GM23338 (cell line): Measurements from ENCODE around the gene NRG3. TPM values are rescaled to one million over a fixed set of nuclear protein-coding genes. Genes with fewer than 3 reads are reported as not detected.

Experiments used
- ATAC-seq: fragments of 200-7000 bp; cut with Tn5 transposase; 3 replicates; pipeline ENCODE4 v1.9.1; 2020
- DNase-seq: peaks from one replicate; pipeline ENCODE4 v3.0.0-alpha.2; 2015; ENCODE audit warnings: low spot score
- H2AFZ ChIP-seq: fragments of 200-600 bp; sonication (generic); 2 replicates; pipeline ENCODE4 v1.8.0; 2016; ENCODE audit warnings: antibody characterized with exemption, mild to moderate bottlenecking, moderate library complexity
- H3F3A ChIP-seq: fragments of 200-600 bp; sonication (generic); replicated peaks from 2 replicates; pipeline ENCODE4 v1.8.0; 2017; ENCODE audit warnings: antibody characterized with exemption, mixed run types, low read depth
- H3K27ac ChIP-seq: fragments of 200-600 bp; sonication (generic); 2 replicates; pipeline ENCODE4 v1.6.1; 2016; ENCODE audit warnings: low read depth
- H3K27me3 ChIP-seq: fragments of 200-600 bp; sonication (generic); 2 replicates; pipeline ENCODE4 v1.8.0; 2016; ENCODE audit warnings: mild to moderate bottlenecking, mixed run types, moderate library complexity; ENCODE audit not compliant: insufficient read depth
- H3K36me3 ChIP-seq: fragments of 200-600 bp; sonication (generic); 2 replicates; pipeline ENCODE4 v1.8.0; 2016; ENCODE audit warnings: mild to moderate bottlenecking; ENCODE audit not compliant: insufficient read depth
- H3K4me1 ChIP-seq: fragments of 200-600 bp; sonication (generic); 2 replicates; pipeline ENCODE4 v1.8.0; 2016; ENCODE audit warnings: mild to moderate bottlenecking, moderate library complexity; ENCODE audit not compliant: insufficient read depth
- H3K4me2 ChIP-seq: fragments of 200-600 bp; sonication (generic); 2 replicates; pipeline ENCODE4 v1.7.1; 2017; ENCODE audit warnings: mixed run types
- H3K4me3 ChIP-seq: fragments of 200-600 bp; sonication (generic); 2 replicates; pipeline ENCODE4 v1.6.1; 2016; ENCODE audit warnings: mixed run types
- H3K79me2 ChIP-seq: fragments of 200-600 bp; sonication (generic); replicated peaks from 2 replicates; pipeline ENCODE4 v1.8.0; 2017; ENCODE audit warnings: mild to moderate bottlenecking; ENCODE audit not compliant: insufficient read depth
- H3K9me2 ChIP-seq: fragments of 200-600 bp; sonication (generic); 2 replicates; pipeline ENCODE4 v1.8.0; 2017; ENCODE audit not compliant: insufficient read depth
- H4K20me1 ChIP-seq: fragments of 200-600 bp; sonication (generic); replicated peaks from 2 replicates; pipeline ENCODE4 v1.8.0; 2017; ENCODE audit warnings: mild to moderate bottlenecking; ENCODE audit not compliant: insufficient read depth
- H3K27ac Mint-ChIP-seq: 2 replicates; pipeline ENCODE4 v1.8.0; 2020; ENCODE audit warnings: inconsistent platforms, mild to moderate bottlenecking, moderate library complexity, mixed read lengths
- H3K27me3 Mint-ChIP-seq: 3 replicates; pipeline ENCODE4 v1.8.0; 2022; ENCODE audit warnings: low read depth, mild to moderate bottlenecking, moderate library complexity, mixed read lengths, inconsistent platforms; ENCODE audit not compliant: insufficient read depth, poor library complexity
- H3K36me3 Mint-ChIP-seq: 3 replicates; pipeline ENCODE4 v1.8.0; 2021; ENCODE audit warnings: low read depth, mild to moderate bottlenecking, inconsistent platforms, moderate library complexity, mixed read lengths
- H3K4me1 Mint-ChIP-seq: 3 replicates; pipeline ENCODE4 v1.8.0; 2020; ENCODE audit warnings: mild to moderate bottlenecking, inconsistent platforms, mixed read lengths
- H3K4me3 Mint-ChIP-seq: 3 replicates; pipeline ENCODE4 v1.8.0; 2021; ENCODE audit warnings: moderate library complexity, mild to moderate bottlenecking, inconsistent platforms, mixed read lengths
- H3K9me3 Mint-ChIP-seq: 3 replicates; pipeline ENCODE4 v1.8.0; 2020; ENCODE audit warnings: moderate library complexity, mild to moderate bottlenecking, inconsistent platforms, mixed read lengths
- ZNF114 ChIP-seq: fragments of 250-450 bp; sonication (Bioruptor Pico); IDR thresholded peaks from 2 replicates; pipeline ENCODE4 v1.5.0; 2020; ENCODE audit warnings: mild to moderate bottlenecking, moderate library complexity
- polyA plus RNA-seq: library from polyadenylated mRNA; unstranded; fragments of >200 nt; fragmentation: Nextera tagmentation; extraction: Ambion mirVana; gene quantifications from 2 replicates; pipeline ENCODE4 v1.2.1, GENCODE V29; 2016
- small RNA-seq: library from RNA; depleted of rRNA; stranded (forward); fragments of <200 nt; gene quantifications from one replicate; pipeline ENCODE3, GENCODE V24; 2014; ENCODE audit warnings: low replicate concordance
- total RNA-seq: library from RNA; depleted of rRNA; stranded (reverse); fragments of >200 nt; shearing (Covaris generic); gene quantifications from 2 replicates; pipeline ENCODE4 v1.2.3, GENCODE V29; 2014
- TF ChIP-seq, protein P1 (sequence below): fragments of 250-450 bp; sonication (Bioruptor Pico); IDR thresholded peaks from 2 replicates; pipeline ENCODE4 v1.5.0; 2020; ENCODE audit warnings: mild to moderate bottlenecking, moderate library complexity

Gene NRG3
- total and polyA plus RNA-seq, 2 experiments from 2014 or later = 1.9 to 3.9 TPM

DNA sequence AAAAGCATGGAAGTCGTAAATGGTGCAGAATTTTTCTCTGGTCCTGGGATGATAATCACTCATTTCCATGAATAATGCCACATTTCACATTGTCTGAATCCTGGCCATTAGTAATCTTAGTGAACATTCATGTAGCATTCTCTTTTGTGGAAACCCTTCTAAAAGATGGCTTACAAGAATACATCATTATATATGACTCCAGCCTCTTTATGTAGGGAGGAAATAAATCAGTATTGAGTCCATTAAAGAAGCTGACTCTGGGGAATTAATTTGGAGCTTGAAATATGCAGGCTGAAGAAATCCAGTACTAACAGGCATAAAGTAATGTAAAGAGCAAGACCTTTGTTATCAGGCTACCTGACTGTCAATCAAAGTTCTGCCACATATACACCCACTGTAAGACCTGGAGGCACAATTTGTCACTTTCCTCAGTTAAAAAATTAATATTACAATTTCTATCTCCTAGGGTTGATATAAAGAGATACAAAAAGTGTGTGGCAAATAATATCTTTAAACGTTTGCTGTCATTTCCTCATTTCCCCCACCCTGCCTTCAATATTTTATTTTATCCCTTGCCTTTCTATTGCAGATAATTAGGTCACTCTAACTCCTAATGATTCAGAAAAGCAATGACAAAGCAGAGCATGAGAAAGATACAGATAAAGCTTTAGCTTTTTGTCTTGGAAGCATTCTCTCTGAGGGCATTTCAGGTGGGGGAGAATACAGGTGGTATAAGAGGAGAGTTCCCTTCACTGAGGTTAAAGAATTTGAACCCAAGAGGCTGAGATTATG, 1142.3 kb downstream of the NRG3 start (continued):
- TF ChIP-seq, protein P1, sequence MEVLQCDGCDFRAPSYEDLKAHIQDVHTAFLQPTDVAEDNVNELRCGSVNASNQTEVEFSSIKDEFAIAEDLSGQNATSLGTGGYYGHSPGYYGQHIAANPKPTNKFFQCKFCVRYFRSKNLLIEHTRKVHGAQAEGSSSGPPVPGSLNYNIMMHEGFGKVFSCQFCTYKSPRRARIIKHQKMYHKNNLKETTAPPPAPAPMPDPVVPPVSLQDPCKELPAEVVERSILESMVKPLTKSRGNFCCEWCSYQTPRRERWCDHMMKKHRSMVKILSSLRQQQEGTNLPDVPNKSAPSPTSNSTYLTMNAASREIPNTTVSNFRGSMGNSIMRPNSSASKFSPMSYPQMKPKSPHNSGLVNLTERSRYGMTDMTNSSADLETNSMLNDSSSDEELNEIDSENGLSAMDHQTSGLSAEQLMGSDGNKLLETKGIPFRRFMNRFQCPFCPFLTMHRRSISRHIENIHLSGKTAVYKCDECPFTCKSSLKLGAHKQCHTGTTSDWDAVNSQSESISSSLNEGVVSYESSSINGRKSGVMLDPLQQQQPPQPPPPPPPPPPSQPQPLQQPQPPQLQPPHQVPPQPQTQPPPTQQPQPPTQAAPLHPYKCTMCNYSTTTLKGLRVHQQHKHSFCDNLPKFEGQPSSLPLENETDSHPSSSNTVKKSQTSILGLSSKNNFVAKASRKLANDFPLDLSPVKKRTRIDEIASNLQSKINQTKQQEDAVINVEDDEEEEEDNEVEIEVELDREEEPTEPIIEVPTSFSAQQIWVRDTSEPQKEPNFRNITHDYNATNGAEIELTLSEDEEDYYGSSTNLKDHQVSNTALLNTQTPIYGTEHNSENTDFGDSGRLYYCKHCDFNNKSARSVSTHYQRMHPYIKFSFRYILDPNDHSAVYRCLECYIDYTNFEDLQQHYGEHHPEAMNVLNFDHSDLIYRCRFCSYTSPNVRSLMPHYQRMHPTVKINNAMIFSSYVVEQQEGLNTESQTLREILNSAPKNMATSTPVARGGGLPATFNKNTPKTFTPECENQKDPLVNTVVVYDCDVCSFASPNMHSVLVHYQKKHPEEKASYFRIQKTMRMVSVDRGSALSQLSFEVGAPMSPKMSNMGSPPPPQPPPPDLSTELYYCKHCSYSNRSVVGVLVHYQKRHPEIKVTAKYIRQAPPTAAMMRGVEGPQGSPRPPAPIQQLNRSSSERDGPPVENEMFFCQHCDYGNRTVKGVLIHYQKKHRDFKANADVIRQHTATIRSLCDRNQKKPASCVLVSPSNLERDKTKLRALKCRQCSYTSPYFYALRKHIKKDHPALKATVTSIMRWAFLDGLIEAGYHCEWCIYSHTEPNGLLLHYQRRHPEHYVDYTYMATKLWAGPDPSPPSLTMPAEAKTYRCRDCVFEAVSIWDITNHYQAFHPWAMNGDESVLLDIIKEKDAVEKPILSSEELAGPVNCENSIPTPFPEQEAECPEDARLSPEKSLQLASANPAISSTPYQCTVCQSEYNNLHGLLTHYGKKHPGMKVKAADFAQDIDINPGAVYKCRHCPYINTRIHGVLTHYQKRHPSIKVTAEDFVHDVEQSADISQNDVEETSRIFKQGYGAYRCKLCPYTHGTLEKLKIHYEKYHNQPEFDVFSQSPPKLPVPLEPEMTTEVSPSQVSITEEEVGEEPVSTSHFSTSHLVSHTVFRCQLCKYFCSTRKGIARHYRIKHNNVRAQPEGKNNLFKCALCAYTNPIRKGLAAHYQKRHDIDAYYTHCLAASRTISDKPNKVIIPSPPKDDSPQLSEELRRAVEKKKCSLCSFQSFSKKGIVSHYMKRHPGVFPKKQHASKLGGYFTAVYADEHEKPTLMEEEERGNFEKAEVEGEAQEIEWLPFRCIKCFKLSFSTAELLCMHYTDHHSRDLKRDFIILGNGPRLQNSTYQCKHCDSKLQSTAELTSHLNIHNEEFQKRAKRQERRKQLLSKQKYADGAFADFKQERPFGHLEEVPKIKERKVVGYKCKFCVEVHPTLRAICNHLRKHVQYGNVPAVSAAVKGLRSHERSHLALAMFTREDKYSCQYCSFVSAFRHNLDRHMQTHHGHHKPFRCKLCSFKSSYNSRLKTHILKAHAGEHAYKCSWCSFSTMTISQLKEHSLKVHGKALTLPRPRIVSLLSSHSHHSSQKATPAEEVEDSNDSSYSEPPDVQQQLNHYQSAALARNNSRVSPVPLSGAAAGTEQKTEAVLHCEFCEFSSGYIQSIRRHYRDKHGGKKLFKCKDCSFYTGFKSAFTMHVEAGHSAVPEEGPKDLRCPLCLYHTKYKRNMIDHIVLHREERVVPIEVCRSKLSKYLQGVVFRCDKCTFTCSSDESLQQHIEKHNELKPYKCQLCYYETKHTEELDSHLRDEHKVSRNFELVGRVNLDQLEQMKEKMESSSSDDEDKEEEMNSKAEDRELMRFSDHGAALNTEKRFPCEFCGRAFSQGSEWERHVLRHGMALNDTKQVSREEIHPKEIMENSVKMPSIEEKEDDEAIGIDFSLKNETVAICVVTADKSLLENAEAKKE (CRISPR knock-in tag) = no peak

- Histone ChIP-seq H3F3A (no peaks in the 10 kb centered on the region), H3K27ac (no peak overlapping the region), H3K36me3 (no peaks in the 10 kb centered on the region), H2AFZ (no peak overlapping the region), H4K20me1 (no peaks in the 10 kb centered on the region), H3K27me3 (no peaks in the 10 kb centered on the region), H3K79me2 (no peaks in the 10 kb centered on the region), H3K9me2 (no peaks in the 10 kb centered on the region), H3K4me1 (no peaks in the 10 kb centered on the region), H3K4me3 (no peak overlapping the region), H3K4me2 (no peak overlapping the region)
- no peak overlapping the region for H3K4me3 Mint-ChIP-seq
- H3K9me3 Mint-ChIP-seq = peaks cover 15% of the 10 kb centered on the region; the same call in 2 of the 3 replicates
- H3K27ac Mint-ChIP-seq = no peak overlapping the region
- no peaks in the 10 kb centered on the region for H3K4me1 Mint-ChIP-seq
- peaks cover 5% of the 10 kb centered on the region for H3K27me3 Mint-ChIP-seq
- peaks cover 6% of the 10 kb centered on the region; the same call in 2 of the 3 replicates for H3K36me3 Mint-ChIP-seq
- no peak for TF ChIP-seq ZNF114 (CRISPR knock-in tag)
- ATAC-seq (no peak), DNase-seq (no peak)
Measured at GRCh38 chr10:83023662-83024061, 1148.7 kb downstream of the NRG3 start.

Small RNAs within 50 kb of the gene (small RNA-seq; reads per million reads assigned to genes)
- gene RNU6-441P = not detected
